Fibroblast of pulmonary artery (primary cell): ENCODE results near the gene THAP7.

ENCODE experiments used
- DNase-seq: peaks from one replicate; pipeline ENCODE4 v3.0.0-alpha.2; 2010; ENCODE audit warnings: low read depth
- H3K4me3 ChIP-seq: replicated peaks from 2 replicates; pipeline ENCODE4 v1.5.1; 2011; ENCODE audit warnings: low read depth, mild to moderate bottlenecking, control low read depth, low read length, moderate library complexity
- CTCF ChIP-seq: IDR thresholded peaks from 2 replicates; pipeline ENCODE4 v1.5.1; 2011; ENCODE audit warnings: mild to moderate bottlenecking, control low read depth, low read length, inconsistent platforms; ENCODE audit errors: missing control alignments

Gene THAP7

GRCh38 chr22:21014726-21015465 lies 13.0 kb upstream of the THAP7 start, which contains the start of gene P2RX6:
Gene P2RX6, plus strand, starts transcription at chr22:21015165. Its CDS starts 10 bp downstream, at chr22:21015175.
- DNase-seq, result peak; percentile 60
- H3K4me3 ChIP-seq, result peak within 1 kb of the TSS; percentile 59
- no peak for TF ChIP-seq CTCF

DNA sequence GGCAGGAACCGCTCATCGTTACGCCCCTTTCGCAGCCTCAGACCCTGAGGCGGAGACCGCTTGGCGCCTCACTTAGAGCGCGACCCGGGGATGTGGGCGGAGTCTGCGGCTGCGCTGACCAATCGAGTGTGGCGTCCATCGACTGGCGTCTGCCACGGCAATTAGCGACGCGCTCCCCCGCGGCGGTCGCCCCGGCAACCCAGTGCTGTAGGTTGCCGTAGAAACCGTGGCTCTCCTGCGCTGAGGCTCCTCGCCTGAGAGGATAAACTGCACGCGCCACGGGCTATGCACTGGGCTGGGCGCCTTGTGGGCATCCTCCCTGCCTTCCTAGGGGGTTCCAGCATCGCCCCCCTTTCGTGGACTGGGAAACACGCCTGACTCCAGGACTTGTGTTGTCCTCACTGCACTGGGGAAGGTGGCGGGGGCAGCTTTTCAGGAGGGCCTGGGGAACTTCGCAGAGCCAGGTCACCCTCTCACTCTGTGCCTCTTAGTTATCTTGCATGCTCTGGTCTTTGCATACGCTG lies 12.3 kb upstream of the THAP7 start:
- DNase-seq, result peak; percentile 93
- peak overlapping the region; percentile 59 for H3K4me3 ChIP-seq
- TF ChIP-seq CTCF, result no peak

DNA sequence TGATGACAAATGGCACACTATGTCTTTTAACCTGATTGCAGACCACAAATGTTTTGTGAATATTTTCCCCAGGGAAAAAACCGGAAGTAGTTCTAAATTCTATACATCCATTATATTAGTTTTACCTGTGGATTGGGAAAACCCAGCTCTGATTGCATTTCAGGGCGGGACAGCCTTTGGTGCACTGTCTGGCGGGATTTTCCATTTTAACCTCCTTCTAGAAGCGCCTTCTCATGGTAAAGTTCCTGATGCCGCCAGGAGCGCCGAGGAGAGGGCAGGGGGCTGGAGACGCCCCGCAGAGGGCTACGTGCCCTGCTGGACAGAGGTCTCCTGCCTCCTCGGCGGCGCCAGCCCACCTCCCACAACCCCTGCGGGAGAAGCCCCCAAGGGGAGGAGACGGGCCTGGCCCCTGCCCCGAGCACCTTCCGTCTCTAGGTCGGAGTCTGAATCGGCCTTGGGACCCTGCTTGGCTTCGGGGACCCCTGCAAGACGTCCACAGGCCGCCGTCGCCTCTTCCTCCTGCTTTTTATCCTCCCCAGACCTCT lies 11.8 kb upstream of the THAP7 start:
- H3K4me3 ChIP-seq, result peak overlapping the region; percentile 59
- no peak for TF ChIP-seq CTCF
- DNase-seq, result no peak

GRCh38 chr22:21012446-21013407 lies 10.8 kb upstream of the THAP7 start:
- DNase-seq, result no peak
- no peak for TF ChIP-seq CTCF
- H3K4me3 ChIP-seq, result no peak overlapping the region

- no peak overlapping the region for H3K4me3 ChIP-seq
- DNase-seq, result no peak
- TF ChIP-seq CTCF, result no peak
Observed at GRCh38 chr22:21010426-21011113, 8.7 kb upstream of the THAP7 start.
